Panc1 (cell line): ENCODE data around the gene NPR1. TPM values are rescaled to one million over a fixed set of nuclear protein-coding genes. Genes with fewer than 3 reads are reported as not detected.

Experiments used
- ATAC-seq: fragments of 200-7000 bp; cut with Tn5 transposase; 2 replicates; pipeline ENCODE4 v1.9.1; 2020; ENCODE audit warnings: mild to moderate bottlenecking, moderate library complexity
- BruUV-seq: library from RNA; stranded (reverse); fragments of 400-500 nt; replicated peaks from 2 replicates; lab custom pipeline; 2021; lab: Mats Ljungman, UMichigan
- CTCF ChIA-PET: fragments of 300-600 bp; sonication (Branson Sonifier 250); formaldehyde crosslinking; loops from one replicate; lab custom pipeline; 2022; ENCODE audit warnings: antibody characterized with exemption; lab: Charles Lee
- POLR2A ChIA-PET: fragments of 300-600 bp; sonication (Branson Sonifier 250); formaldehyde crosslinking; loops from one replicate; lab custom pipeline; 2022; ENCODE audit warnings: antibody characterized with exemption; lab: Charles Lee
- DNase-seq: peaks from one replicate; pipeline ENCODE4 v3.0.0-alpha.2; 2010; ENCODE audit warnings: low read depth, low spot score
- H3K27ac ChIP-seq: 2 replicates; pipeline ENCODE4 v1.5.1; 2011; ENCODE audit warnings: mild to moderate bottlenecking, low read length, inconsistent platforms
- H3K27me3 ChIP-seq: fragments of 200-500 bp; sonication (Bioruptor generic); 2 replicates; pipeline ENCODE4 v1.6.0; 2014; ENCODE audit warnings: low read length, inconsistent platforms; ENCODE audit not compliant: control insufficient read depth, insufficient read depth
- H3K36me3 ChIP-seq: fragments of 200-500 bp; sonication (Bioruptor generic); 2 replicates; pipeline ENCODE4 v1.5.1; 2014; ENCODE audit warnings: inconsistent platforms, mild to moderate bottlenecking, low read length, moderate library complexity; ENCODE audit not compliant: control insufficient read depth, insufficient read depth
- H3K4me1 ChIP-seq: 2 replicates; pipeline ENCODE4 v1.5.1; 2011; ENCODE audit warnings: inconsistent platforms, mild to moderate bottlenecking, low read length, moderate library complexity; ENCODE audit not compliant: control insufficient read depth, insufficient read depth
- H3K4me3 ChIP-seq, 2 experiments: 2 replicates each; pipeline ENCODE4 v1.5.1; 2011 to 2012; ENCODE audit warnings: low read depth in 2 of 2, low read length in 2 of 2, mild to moderate bottlenecking in 2 of 2, inconsistent platforms in 1 of 2, moderate library complexity in 1 of 2
- H3K9me3 ChIP-seq: fragments of 200-500 bp; sonication (Bioruptor generic); 2 replicates; pipeline ENCODE4 v1.5.1; 2014; ENCODE audit warnings: low read depth, mild to moderate bottlenecking, inconsistent platforms, low read length, moderate library complexity; ENCODE audit not compliant: control insufficient read depth, insufficient read depth
- POLR2AphosphoS5 ChIP-seq: IDR thresholded peaks from 2 replicates; pipeline ENCODE4 v1.6.1; 2012; ENCODE audit warnings: mild to moderate bottlenecking, low read depth, low read length, moderate library complexity
- SIN3A ChIP-seq: IDR thresholded peaks from 2 replicates; pipeline ENCODE4 v1.6.1; 2012; ENCODE audit warnings: low read depth, mild to moderate bottlenecking, low read length, moderate library complexity, borderline replicate concordance; ENCODE audit not compliant: insufficient read depth
- TCF7L2 ChIP-seq: IDR thresholded peaks from 2 replicates; pipeline ENCODE4 v1.6.1; 2011; ENCODE audit warnings: mild to moderate bottlenecking, low read depth, low read length, inconsistent platforms
- in situ Hi-C: cut with HindIII; loops from 2 replicates; pipeline ENCODE4 v1.10.0; 2016; ENCODE audit warnings: low sequenced_read_pairs, low pct_unique_long_range_greater_than_20kb
- intact Hi-C: fragments of 100-400 bp; cut with micrococcal nuclease; formaldehyde crosslinking; loops from one replicate; pipeline ENCODE4 v1.10.0; 2022; ENCODE audit not compliant: unreplicated experiment
- total RNA-seq: library from RNA; stranded (reverse); gene quantifications from one replicate; pipeline ENCODE4 v1.2.1, GENCODE V29; 2021; ENCODE audit not compliant: unreplicated experiment
- TF ChIP-seq, protein P1 (sequence below), 2 experiments: IDR thresholded peaks; 2 replicates each; pipeline ENCODE4 v1.6.1; 2011 to 2012; ENCODE audit warnings: low read depth in 2 of 2, control low read depth in 1 of 2, low read length in 1 of 2, mild to moderate bottlenecking in 1 of 2, moderate library complexity in 1 of 2; ENCODE audit not compliant: insufficient read depth in 1 of 2
- TF ChIP-seq, protein P2 (sequence below): fragments of 450-650 bp; IDR thresholded peaks from 2 replicates; pipeline ENCODE4 v1.5.1; 2017; ENCODE audit warnings: mild to moderate bottlenecking

Gene NPR1
- total RNA-seq, 1 experiment from 2014 or later = 0.36 TPM

- ChIA-PET POLR2A (interaction anchor here (0.6 to 1.0 kb wide), 2 partner anchors 10 to 222 kb away, joined by 3 to 7 read pairs; partner anchors contain the start of gene CHTOP), CTCF (no interaction called here)
- Histone ChIP-seq H3K9me3 (no peaks in the 10 kb centered on the region), H3K4me1 (no peaks in the 10 kb centered on the region), H3K36me3 (peaks cover 48% of the 10 kb centered on the region), H3K4me3 (no peak overlapping the region), H3K27ac (no peak overlapping the region), H3K27me3 (no peaks in the 10 kb centered on the region)
- DNase-seq = no peak
- no peak for TF ChIP-seq POLR2AphosphoS5
- no peak for TF ChIP-seq TCF7L2
- TF ChIP-seq, protein P1, sequence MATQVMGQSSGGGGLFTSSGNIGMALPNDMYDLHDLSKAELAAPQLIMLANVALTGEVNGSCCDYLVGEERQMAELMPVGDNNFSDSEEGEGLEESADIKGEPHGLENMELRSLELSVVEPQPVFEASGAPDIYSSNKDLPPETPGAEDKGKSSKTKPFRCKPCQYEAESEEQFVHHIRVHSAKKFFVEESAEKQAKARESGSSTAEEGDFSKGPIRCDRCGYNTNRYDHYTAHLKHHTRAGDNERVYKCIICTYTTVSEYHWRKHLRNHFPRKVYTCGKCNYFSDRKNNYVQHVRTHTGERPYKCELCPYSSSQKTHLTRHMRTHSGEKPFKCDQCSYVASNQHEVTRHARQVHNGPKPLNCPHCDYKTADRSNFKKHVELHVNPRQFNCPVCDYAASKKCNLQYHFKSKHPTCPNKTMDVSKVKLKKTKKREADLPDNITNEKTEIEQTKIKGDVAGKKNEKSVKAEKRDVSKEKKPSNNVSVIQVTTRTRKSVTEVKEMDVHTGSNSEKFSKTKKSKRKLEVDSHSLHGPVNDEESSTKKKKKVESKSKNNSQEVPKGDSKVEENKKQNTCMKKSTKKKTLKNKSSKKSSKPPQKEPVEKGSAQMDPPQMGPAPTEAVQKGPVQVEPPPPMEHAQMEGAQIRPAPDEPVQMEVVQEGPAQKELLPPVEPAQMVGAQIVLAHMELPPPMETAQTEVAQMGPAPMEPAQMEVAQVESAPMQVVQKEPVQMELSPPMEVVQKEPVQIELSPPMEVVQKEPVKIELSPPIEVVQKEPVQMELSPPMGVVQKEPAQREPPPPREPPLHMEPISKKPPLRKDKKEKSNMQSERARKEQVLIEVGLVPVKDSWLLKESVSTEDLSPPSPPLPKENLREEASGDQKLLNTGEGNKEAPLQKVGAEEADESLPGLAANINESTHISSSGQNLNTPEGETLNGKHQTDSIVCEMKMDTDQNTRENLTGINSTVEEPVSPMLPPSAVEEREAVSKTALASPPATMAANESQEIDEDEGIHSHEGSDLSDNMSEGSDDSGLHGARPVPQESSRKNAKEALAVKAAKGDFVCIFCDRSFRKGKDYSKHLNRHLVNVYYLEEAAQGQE (IDR thresholded peaks at IDR 0.05; ENCODE audit: insufficient read depth in 1 of 2, low read depth in 2 of 2, low read length in 1 of 2) = no peak
- TF ChIP-seq, protein P2, sequence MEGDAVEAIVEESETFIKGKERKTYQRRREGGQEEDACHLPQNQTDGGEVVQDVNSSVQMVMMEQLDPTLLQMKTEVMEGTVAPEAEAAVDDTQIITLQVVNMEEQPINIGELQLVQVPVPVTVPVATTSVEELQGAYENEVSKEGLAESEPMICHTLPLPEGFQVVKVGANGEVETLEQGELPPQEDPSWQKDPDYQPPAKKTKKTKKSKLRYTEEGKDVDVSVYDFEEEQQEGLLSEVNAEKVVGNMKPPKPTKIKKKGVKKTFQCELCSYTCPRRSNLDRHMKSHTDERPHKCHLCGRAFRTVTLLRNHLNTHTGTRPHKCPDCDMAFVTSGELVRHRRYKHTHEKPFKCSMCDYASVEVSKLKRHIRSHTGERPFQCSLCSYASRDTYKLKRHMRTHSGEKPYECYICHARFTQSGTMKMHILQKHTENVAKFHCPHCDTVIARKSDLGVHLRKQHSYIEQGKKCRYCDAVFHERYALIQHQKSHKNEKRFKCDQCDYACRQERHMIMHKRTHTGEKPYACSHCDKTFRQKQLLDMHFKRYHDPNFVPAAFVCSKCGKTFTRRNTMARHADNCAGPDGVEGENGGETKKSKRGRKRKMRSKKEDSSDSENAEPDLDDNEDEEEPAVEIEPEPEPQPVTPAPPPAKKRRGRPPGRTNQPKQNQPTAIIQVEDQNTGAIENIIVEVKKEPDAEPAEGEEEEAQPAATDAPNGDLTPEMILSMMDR = no peak
- no peak for TF ChIP-seq SIN3A
- intact Hi-C loops (no loop called here), in situ Hi-C loops (no loop called here)
- BruUV-seq = TSS peak; percentile 7
- ATAC-seq = no peak
Measured at GRCh38 chr1:153643816-153644215, 34.7 kb upstream of the NPR1 start.

DNA sequence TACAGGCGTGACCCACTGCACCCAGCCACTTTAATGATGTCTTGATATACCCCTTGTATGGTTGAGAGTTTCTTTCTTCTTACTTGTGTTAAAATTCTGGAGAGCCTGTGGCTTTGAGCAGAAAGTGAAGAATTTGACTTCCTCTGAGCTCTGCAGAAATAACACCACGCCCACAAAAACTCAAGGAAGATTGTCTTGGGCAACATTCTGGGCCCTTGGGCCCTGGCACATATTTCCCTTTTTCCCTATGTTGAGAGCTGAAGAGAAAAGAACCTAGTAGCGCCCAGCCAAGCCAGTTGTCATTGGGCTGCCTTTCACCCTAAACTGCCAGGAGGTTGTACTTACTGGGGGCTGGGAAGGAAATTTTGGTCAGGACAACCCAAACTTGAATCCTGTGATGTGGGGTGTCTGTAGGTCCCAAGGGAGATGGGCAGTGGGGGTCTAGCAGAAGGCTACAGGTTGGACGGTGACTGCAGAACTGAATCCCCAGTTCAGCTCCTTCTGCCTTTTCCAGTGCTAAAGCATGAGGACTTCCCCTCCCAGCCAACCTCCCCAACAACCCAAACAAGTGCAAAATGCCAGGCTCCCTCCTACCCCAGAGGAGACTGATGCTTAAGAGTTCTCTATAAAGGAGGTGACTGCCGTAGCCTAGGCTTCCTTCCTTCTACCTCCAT, 31.7 kb upstream of the NPR1 start:
- peak; percentile 46 for ATAC-seq
- no peak overlapping the region for H3K27ac ChIP-seq
- H3K4me1 ChIP-seq = no peaks in the 10 kb centered on the region
- peaks cover 31% of the 10 kb centered on the region for H3K36me3 ChIP-seq
- in situ Hi-C loops (no loop called here), intact Hi-C loops (no loop called here)
- H3K27me3 ChIP-seq = no peaks in the 10 kb centered on the region
- BruUV-seq = no TSS peak
- POLR2A ChIA-PET = no interaction called here
- CTCF ChIA-PET = interaction anchor here (1.1 kb wide), 1 partner anchor 124 kb away, joined by 3 read pairs; no protein-coding TSS in a partner anchor
- DNase-seq = no peak
- H3K4me3 ChIP-seq = no peak overlapping the region
- no peaks in the 10 kb centered on the region for H3K9me3 ChIP-seq
- TF ChIP-seq, protein P1 (IDR thresholded peaks at IDR 0.05; ENCODE audit: insufficient read depth in 1 of 2, low read depth in 2 of 2, low read length in 1 of 2) = no peak
- TF ChIP-seq, protein P2 = no peak
- no peak for TF ChIP-seq SIN3A
- no peak for TF ChIP-seq TCF7L2
- no peak for TF ChIP-seq POLR2AphosphoS5
